GM18505 (cell line): ENCODE results near the gene SLC6A18.
"Not testable (repeated sequence)": the region's sequence is repeated elsewhere in the genome, so short reads cannot be mapped to it uniquely, and the experiment has no call there.

Source experiments
- ATAC-seq: cut with Tn5 transposase; IDR thresholded peaks from one replicate; pipeline ENCODE4 v1.9.1; 2021; ENCODE audit not compliant: unreplicated experiment
- POLR2A ChIP-seq: IDR thresholded peaks from 4 replicates; pipeline ENCODE4 v1.6.1; 2011; ENCODE audit warnings: borderline replicate concordance; ENCODE audit not compliant: insufficient read depth, insufficient read length; ENCODE audit errors: extremely low read depth

SLC6A18 gene

DNA sequence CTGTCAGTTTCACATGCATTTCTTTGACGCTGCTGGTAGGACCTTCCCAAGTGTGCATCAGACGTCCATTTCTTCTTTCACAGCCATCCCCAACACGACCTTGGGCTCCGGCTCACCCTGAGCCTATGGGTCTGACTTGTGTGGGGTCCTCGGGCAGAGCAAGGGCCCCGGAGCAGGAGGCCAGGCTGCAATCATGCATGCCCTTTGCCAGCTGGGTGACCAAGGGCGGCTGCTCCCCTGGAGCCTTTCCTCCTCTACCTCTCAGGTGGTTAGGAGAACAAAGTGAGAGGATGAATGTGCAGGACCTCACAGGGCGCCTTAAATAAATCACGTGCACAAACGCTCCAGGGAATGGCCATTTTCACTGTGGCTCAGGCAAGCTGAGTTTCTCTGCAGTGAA, 36.5 kb downstream of the SLC6A18 start:
- ATAC-seq: no peak
- TF ChIP-seq POLR2A: no peak

DNA sequence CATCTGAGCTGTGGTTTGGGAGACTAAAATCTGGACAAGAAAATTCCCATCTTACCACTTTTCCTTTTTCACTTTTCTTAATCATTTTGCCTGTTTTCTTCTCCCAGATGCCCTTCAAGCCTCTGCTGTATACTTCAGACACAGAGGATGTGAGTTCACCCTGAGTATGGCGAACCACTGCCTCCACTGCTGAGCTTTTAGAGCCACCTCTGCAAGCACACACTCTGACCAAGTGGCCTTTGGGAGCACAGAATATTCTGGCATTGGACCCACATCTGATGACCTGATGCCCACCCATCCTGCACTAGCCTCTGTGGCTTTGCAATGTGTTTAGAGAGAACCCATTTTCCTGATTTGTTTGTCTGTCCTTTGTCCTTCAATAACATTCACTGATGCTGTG, 37.2 kb downstream of the SLC6A18 start:
- no peak for ATAC-seq

DNA sequence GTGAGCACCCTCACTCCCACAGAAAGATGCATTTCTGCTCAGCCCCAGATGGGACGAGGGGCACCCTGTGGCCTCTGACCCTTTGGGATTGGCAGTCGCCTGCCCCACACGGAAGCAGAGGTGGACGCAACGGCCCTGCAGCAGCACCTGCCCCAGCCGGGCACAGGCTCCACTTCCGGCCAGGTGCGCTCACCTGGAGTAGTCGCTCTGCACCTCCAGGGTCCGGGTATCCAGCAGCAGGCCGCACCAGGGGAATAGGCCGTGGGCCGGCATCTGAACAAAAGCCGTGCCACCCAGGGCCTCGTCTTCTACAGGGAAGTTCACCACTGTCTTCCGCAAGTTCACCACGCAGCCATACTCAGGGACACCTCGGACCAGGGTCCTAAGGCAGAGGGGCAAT, 39.0 kb downstream of the SLC6A18 start:
- ATAC-seq: no peak
- TF ChIP-seq POLR2A: no peak

More for the DNA sequence above, 37.2 kb downstream of the SLC6A18 start:
- TF ChIP-seq POLR2A: no peak

DNA sequence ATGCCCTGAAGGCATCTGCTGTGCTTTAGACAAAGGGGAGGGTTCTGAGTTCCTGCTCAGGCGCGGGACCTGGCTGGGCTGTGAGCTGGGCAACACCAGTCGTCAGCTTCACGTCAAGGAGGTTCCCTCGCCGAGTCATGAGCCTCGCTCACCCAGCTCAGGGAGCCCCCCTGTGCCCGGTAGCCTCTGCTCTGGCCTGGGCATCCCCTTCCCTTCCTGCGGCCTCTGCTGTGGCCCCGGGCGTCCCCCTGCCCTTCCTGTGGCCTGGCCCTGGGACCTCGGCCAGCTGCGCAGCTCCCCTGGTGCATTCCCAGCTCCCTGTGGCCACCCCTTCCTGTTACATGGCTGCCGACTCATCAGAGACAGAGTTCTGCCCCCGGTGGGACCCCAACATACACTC, 39.8 kb downstream of the SLC6A18 start:
- ATAC-seq: no peak

DNA sequence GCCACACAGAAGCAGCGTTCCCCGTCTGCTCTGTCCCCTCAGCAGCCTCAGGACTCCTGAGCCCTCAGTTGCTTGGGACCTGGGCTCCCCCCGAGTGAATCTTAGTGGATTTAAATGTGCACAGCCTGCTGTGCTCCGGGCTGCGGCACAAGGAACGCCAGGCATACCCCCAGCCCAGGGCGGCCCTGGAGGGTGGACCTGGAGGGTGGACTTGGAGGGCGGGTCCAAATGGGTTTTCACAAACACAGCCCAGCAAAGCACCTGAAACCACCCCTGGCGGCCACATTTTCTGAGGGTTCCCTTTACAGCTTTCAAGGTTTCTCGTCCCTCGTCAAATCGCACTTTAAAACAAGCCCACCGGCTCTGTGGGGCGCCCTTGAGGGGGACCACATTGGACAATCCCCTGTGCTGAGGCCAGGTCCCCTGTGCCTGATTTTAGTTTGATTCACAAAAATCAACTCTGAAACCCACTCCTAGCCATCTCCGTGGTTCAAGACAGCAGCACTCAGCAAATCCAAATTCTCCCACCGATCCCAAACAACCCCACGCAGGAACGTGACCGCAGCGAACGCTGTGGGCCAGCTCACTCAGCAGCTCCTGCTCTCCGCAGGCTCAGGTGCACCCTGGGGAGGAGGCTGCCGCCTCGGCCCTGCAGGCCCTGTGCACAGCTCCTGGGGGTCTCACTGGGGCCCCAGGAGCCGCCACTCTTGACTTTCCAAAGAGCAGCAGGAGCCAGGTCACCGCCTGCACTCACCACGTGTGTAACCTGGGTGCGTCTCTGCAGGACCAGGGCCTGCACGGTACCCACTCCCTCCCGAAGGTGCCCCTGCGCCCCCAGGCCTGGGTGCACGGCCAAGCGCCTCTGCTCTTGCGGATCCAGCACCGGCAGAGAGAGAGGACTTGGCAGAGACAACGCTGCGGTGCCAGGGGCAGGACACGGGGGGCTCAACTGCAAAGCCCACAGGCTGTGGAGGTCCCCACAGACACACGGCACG, 40.6 kb downstream of the SLC6A18 start:
- TF ChIP-seq POLR2A: no peak
- no peak for ATAC-seq

More for the DNA sequence above, 39.8 kb downstream of the SLC6A18 start:
- TF ChIP-seq POLR2A: no peak

DNA sequence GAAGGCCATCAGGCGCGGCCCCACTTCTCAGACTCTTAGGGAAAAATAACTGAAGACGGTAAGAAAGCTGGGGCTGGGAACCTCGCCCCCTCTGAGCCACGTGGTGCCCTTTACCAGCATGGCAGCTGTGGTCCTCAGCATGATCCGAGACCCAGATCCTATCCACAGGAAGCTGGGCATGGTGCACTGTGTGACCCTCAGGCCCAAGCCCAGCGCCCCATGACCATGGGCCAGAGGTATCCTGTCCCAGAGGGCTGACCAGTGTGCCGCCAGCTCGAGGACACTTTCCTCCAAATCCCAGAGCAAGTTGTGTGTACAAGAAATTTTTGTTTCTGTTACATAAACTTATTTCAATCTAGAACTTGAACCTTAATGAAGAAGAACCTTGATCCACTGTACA, 41.6 kb downstream of the SLC6A18 start:
- no peak for ATAC-seq
- no peak for TF ChIP-seq POLR2A

DNA sequence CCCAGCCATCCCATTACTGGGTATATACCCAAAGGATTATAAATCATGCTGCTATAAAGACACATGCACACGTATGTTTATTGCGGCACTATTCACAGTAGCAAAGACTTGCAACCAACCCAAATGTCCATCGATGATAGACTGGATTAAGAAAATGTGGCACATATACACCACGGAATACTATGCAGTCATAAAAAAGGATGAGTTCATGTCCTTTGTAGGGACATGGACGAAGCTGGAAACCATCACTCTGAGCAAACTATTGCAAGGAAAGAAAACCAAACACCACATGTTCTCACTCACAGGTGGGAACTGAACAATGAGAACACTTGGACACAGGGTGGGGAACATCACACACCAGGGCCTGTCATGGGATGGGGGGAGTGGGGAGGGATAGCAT, 42.3 kb downstream of the SLC6A18 start:
- ATAC-seq: not testable (repeated sequence)

DNA sequence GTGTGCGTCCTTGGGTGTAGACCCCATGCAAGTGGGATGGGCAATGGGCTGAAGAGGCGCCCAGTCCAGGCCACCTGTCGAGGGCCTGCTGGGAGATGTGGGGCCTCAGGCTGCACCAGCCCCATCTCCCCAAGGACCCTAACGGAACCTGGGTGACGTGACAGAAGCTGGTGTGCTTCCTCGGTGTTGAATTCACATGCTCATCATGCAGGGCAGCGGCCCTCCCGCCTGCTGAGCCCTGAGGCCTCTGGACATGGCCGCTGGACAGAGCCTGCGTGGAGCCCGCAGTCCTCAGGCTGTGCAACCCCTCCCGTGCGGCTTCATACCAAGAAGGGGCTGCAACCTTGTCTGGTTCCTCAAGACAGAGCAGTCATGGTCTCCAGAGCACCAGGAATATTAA, 42.9 kb downstream of the SLC6A18 start:
- no peak for ATAC-seq
- no peak for TF ChIP-seq POLR2A

DNA sequence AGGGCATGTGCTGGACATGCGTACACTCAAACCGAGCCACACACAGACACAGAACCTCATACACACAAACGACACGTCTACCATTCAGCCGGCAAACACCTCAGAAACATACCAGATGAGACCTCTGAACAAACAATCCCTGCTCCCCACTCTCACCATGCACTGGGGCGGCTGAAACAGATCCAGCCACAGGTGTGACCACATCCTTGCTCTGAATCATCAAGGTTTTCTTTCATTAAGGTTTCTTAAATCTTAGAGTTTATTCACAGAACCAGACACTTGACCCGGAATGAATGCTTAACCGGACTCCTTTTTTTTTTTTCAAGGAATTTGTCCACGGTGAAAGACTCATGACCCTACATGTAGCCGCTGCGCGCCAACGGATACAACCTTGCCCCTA, 43.5 kb downstream of the SLC6A18 start:
- no peak for TF ChIP-seq POLR2A
- no peak for ATAC-seq

DNA sequence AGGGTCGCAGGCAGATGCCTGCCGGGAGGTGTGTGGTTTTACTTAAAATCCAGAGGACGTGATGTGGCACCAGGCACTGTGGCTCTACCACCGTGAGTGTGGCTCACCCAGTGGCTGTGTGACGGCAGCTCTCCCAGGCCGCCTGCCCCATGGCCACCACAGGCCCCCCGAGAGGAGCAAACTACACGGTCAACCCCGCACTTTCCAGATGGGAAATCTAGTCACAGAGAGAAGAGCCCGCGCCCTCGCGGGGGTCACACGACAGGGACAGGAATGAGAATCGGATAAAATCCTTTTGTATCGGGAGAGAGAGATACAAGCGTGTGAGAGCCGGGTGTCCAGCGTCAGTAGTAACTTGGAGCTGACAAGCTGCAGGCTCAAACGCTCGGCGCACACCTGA, 45.2 kb downstream of the SLC6A18 start:
- no peak for ATAC-seq
- TF ChIP-seq POLR2A: no peak

DNA sequence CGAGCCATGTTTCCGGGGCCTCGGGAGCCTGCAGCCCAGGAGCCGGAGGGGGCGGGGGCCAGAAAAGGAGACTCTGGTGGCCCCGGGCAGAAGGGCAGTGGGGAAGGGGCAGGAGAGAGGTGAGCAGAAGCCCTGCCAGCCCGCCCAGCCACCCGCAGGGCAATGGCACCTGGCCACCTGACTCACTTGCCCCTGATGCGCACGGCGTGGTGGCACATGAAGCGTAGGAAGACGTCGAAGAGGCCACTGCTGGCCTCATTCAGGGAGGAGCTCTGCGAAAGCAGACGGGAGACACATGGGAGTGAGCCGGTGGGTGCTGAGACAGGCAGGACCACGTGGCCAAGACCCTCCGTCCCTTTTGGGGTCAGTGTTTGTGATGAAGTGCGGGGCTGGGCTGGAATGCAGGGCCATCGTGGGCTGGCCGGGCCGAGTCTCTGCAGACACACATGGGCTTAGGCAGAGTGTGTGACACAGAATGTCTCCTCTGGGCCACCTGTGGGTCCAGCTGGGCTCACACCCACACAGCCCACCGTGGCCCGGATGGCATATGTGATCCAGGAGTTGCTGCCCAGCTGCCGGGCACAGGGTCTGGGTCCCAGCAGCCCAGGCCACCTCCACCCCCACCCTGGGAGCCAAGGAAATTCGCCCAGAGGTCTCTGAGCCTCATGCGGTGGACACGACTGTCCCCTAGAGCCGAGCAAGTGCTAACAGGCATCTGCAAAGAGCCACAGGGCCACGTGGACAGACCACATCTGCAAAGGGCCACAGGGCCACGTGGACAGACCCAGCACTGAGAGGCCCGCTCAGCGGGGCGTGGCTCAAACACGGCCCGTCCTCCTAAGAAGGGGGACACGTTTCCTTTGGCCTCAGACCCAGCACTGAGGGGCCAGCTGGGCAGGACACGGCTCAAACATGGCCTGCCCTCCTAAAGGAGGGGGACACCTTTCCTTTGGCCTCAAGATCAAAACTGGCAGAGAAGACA, 46.0 kb downstream of the SLC6A18 start:
- no peak for ATAC-seq
- no peak for TF ChIP-seq POLR2A

DNA sequence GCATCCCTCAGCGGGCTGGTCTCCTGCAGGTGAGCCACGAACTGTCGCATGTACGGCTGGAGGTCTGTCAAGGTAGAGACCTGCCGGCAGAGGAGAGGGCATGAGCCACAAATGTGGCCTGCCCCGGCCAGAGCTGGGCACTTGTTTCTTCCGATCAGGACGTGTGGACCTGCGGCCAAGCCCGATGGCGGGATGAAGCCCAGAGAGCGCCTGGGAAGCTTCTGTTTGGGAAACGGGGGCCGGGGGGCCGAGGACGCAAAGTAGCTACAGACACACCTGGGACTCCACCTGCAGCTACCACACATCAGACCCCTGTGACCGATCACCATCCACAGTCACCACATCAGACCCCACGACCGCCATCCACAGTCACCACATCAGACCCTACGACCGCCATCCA, 47.0 kb downstream of the SLC6A18 start:
- no peak for ATAC-seq
- TF ChIP-seq POLR2A: no peak

DNA sequence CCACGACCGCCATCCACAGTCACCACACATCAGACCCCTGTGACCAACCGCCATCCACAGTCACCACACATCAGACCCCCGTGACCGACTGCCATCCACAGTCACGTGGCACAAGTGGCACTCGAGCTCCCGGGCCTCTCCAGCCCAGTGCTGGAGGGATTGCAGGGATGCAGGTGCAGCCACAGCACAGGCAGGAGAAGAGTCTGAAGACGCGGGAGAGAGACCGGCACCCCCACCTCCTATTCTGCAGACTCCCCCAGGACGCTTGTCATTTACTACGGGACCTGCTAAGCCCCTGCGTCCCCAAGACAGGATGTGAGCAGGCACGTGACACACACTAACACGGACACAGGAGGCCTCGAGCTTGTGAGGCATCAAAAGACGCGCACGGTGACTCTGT, 48.6 kb downstream of the SLC6A18 start:
- ATAC-seq: no peak
- TF ChIP-seq POLR2A: no peak
